MM.1S (cell line): ENCODE measurements around the gene CEP85.

Experiments used
- EZH2 ChIP-seq: fragments of 300-600 bp; sonication (generic); optimal IDR thresholded peaks from 2 replicates; pipeline ENCODE3; 2017; ENCODE audit warnings: low read depth, mild to moderate bottlenecking, antibody characterized with exemption, low read length, mixed read lengths
- EZH2phosphoT487 ChIP-seq: fragments of 300-600 bp; sonication (generic); IDR thresholded peaks from 2 replicates; pipeline ENCODE4 v1.6.1; 2018; ENCODE audit warnings: antibody characterized with exemption, low read length
- TF ChIP-seq, protein P1 (sequence below): fragments of 300-600 bp; sonication (generic); IDR thresholded peaks from 2 replicates; pipeline ENCODE4 v1.5.1; 2016; ENCODE audit warnings: antibody characterized with exemption, low read length, mixed read lengths

GRCh38 chr1:26322042-26322331, 88.0 kb downstream of the CEP85 start:
- TF ChIP-seq, protein P1, sequence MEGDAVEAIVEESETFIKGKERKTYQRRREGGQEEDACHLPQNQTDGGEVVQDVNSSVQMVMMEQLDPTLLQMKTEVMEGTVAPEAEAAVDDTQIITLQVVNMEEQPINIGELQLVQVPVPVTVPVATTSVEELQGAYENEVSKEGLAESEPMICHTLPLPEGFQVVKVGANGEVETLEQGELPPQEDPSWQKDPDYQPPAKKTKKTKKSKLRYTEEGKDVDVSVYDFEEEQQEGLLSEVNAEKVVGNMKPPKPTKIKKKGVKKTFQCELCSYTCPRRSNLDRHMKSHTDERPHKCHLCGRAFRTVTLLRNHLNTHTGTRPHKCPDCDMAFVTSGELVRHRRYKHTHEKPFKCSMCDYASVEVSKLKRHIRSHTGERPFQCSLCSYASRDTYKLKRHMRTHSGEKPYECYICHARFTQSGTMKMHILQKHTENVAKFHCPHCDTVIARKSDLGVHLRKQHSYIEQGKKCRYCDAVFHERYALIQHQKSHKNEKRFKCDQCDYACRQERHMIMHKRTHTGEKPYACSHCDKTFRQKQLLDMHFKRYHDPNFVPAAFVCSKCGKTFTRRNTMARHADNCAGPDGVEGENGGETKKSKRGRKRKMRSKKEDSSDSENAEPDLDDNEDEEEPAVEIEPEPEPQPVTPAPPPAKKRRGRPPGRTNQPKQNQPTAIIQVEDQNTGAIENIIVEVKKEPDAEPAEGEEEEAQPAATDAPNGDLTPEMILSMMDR: no peak
- no peak for TF ChIP-seq EZH2
- no peak for TF ChIP-seq EZH2phosphoT487
